GM23248 (cell line): ENCODE data around the gene ALKBH4. TPM values are rescaled to one million over a fixed set of nuclear protein-coding genes. Genes with fewer than 3 reads are reported as not detected.
"Not testable (repeated sequence)": the region's sequence is repeated elsewhere in the genome, so short reads cannot be mapped to it uniquely, and the experiment has no call there.

ENCODE experiments used
- DNase-seq: peaks from one replicate; pipeline ENCODE4 v3.0.0-alpha.2; 2015
- H2AFZ ChIP-seq: fragments of 200-600 bp; sonication (generic); 2 replicates; pipeline ENCODE4 v1.6.1; 2016; ENCODE audit warnings: antibody characterized with exemption
- H3F3A ChIP-seq: fragments of 200-600 bp; sonication (generic); 2 replicates; pipeline ENCODE4 v1.6.1; 2016; ENCODE audit warnings: mild to moderate bottlenecking, antibody characterized with exemption, mixed run types; ENCODE audit not compliant: insufficient read depth
- H3K27ac ChIP-seq: fragments of 200-600 bp; sonication (generic); 2 replicates; pipeline ENCODE4 v1.5.1; 2016; ENCODE audit warnings: mild to moderate bottlenecking
- H3K27me3 ChIP-seq: fragments of 200-600 bp; sonication (generic); replicated peaks from 2 replicates; pipeline ENCODE4 v1.6.1; 2016; ENCODE audit warnings: mild to moderate bottlenecking; ENCODE audit not compliant: insufficient read depth
- H3K36me3 ChIP-seq: fragments of 200-600 bp; sonication (generic); 2 replicates; pipeline ENCODE4 v1.6.1; 2016; ENCODE audit warnings: low read depth, mild to moderate bottlenecking
- H3K4me1 ChIP-seq: fragments of 200-600 bp; sonication (generic); 2 replicates; pipeline ENCODE4 v1.6.1; 2016; ENCODE audit warnings: mild to moderate bottlenecking; ENCODE audit not compliant: insufficient read depth
- H3K4me2 ChIP-seq: fragments of 200-600 bp; sonication (generic); one replicate; pipeline ENCODE4 v1.6.1; 2016; ENCODE audit warnings: mild to moderate bottlenecking; ENCODE audit not compliant: unreplicated experiment
- H3K4me3 ChIP-seq: fragments of 200-600 bp; sonication (generic); 2 replicates; pipeline ENCODE4 v1.5.1; 2016; ENCODE audit warnings: mild to moderate bottlenecking
- H3K79me2 ChIP-seq: fragments of 200-600 bp; sonication (generic); 2 replicates; pipeline ENCODE4 v1.6.1; 2016; ENCODE audit warnings: mild to moderate bottlenecking; ENCODE audit not compliant: insufficient read depth
- H3K9ac ChIP-seq: fragments of 200-600 bp; sonication (generic); 2 replicates; pipeline ENCODE4 v1.6.1; 2016; ENCODE audit warnings: mild to moderate bottlenecking
- H3K9me2 ChIP-seq: fragments of 200-600 bp; sonication (generic); 2 replicates; pipeline ENCODE4 v1.6.1; 2016; ENCODE audit warnings: mixed run types, mild to moderate bottlenecking, moderate library complexity; ENCODE audit not compliant: insufficient read depth
- H3K9me3 ChIP-seq: fragments of 200-600 bp; sonication (generic); one replicate; pipeline ENCODE4 v1.6.1; 2017; ENCODE audit warnings: low read depth
- H4K20me1 ChIP-seq: fragments of 200-600 bp; sonication (generic); 2 replicates; pipeline ENCODE4 v1.6.0; 2016; ENCODE audit not compliant: insufficient read depth
- WGBS, 2 experiments: methylation state at CpG; one replicate each; pipeline ENCODE4 v1.1.6; 2015 to 2017; ENCODE audit warnings: low lambda C conversion rate in 2 of 2, low coverage in 1 of 2; ENCODE audit errors: missing lambda C conversion rate in 2 of 2; 5-methylcytosine and 5-hydroxymethylcytosine counted together
- in situ Hi-C: fragments of 300-500 bp; cut with MboI; formaldehyde crosslinking; loops from 2 replicates; pipeline ENCODE4 v1.15.0; 2020
- polyA plus RNA-seq: library from polyadenylated mRNA; unstranded; fragments of >200 nt; fragmentation: Nextera tagmentation; extraction: Ambion mirVana; gene quantifications from 2 replicates; pipeline ENCODE4 v1.2.1, GENCODE V29; 2016
- total RNA-seq: library from RNA; depleted of rRNA; stranded (reverse); fragments of >200 nt; shearing (Covaris generic); gene quantifications from 2 replicates; pipeline ENCODE4 v1.2.3, GENCODE V29; 2014

The ALKBH4 gene
- total and polyA plus RNA-seq, 2 experiments from 2014 or later: 13.9 to 16.3 TPM

GRCh38 chr7:102503141-102503540 is 38.5 kb upstream of the ALKBH4 start:
- H3K79me2 ChIP-seq, H3K4me3 ChIP-seq, H3K4me1 ChIP-seq, DNase-seq, H3K9me3 ChIP-seq, H3K27me3 ChIP-seq, H3K9ac ChIP-seq, H3K9me2 ChIP-seq, H3K36me3 ChIP-seq, in situ Hi-C loops, H3F3A ChIP-seq, H3K27ac ChIP-seq, H3K4me2 ChIP-seq, H2AFZ ChIP-seq, H4K20me1 ChIP-seq: not testable (repeated sequence)
- WGBS, 2 experiments: no CpG with 5 or more reads among the region's 12 CpGs

- H3K4me2 ChIP-seq, H3K27ac ChIP-seq, DNase-seq, H2AFZ ChIP-seq, H3K27me3 ChIP-seq, H3K9ac ChIP-seq, H3K36me3 ChIP-seq, in situ Hi-C loops, H3F3A ChIP-seq, H3K9me2 ChIP-seq, H3K79me2 ChIP-seq, H4K20me1 ChIP-seq, H3K4me3 ChIP-seq, H3K9me3 ChIP-seq, H3K4me1 ChIP-seq: not testable (repeated sequence)
- WGBS, 2 experiments: 89 to 95% methylated on average over 9 to 12 of the region's 16 CpGs
Measured at GRCh38 chr7:102498321-102498720, 33.7 kb upstream of the ALKBH4 start.

- H3K79me2 ChIP-seq, H3K4me2 ChIP-seq, in situ Hi-C loops, H3K27ac ChIP-seq, H2AFZ ChIP-seq, H3K9ac ChIP-seq, H3K27me3 ChIP-seq, H3K9me2 ChIP-seq, DNase-seq, H3K9me3 ChIP-seq, H4K20me1 ChIP-seq, H3K36me3 ChIP-seq, H3K4me1 ChIP-seq, H3K4me3 ChIP-seq, H3F3A ChIP-seq: not testable (repeated sequence)
- 91% methylated on average over 1 of the region's 5 CpGs; no CpG with 5 or more reads in 1 of the 2 experiments for WGBS, 2 experiments
Measured at GRCh38 chr7:102497308-102497707, 32.6 kb upstream of the ALKBH4 start.

GRCh38 chr7:102496861-102497260 is 32.2 kb upstream of the ALKBH4 start:
- H2AFZ ChIP-seq, H3K9me3 ChIP-seq, H3K27me3 ChIP-seq, H3K9me2 ChIP-seq, H3F3A ChIP-seq, H3K27ac ChIP-seq, H3K79me2 ChIP-seq, H3K4me3 ChIP-seq, H3K4me1 ChIP-seq, H4K20me1 ChIP-seq, H3K36me3 ChIP-seq, DNase-seq, H3K9ac ChIP-seq, in situ Hi-C loops, H3K4me2 ChIP-seq: not testable (repeated sequence)
- 67 to 68% methylated on average over 1 to 4 of the region's 10 CpGs for WGBS, 2 experiments

GRCh38 chr7:102494473-102495149 is 29.9 kb upstream of the ALKBH4 start:
- H3K4me2 ChIP-seq, H3K27me3 ChIP-seq, H4K20me1 ChIP-seq, H3K9me2 ChIP-seq, H3K27ac ChIP-seq, H2AFZ ChIP-seq, DNase-seq, H3K79me2 ChIP-seq, H3K4me1 ChIP-seq, H3K4me3 ChIP-seq, H3K36me3 ChIP-seq, in situ Hi-C loops, H3F3A ChIP-seq, H3K9ac ChIP-seq, H3K9me3 ChIP-seq: not testable (repeated sequence)
- no CpG with 5 or more reads among the region's 67 CpGs for WGBS, 2 experiments

GRCh38 chr7:102494026-102494425 is 29.4 kb upstream of the ALKBH4 start:
- in situ Hi-C loops, H3K4me3 ChIP-seq, H3F3A ChIP-seq, H3K9me2 ChIP-seq, H4K20me1 ChIP-seq, H3K4me2 ChIP-seq, H3K4me1 ChIP-seq, H3K27ac ChIP-seq, H3K36me3 ChIP-seq, H2AFZ ChIP-seq, H3K9ac ChIP-seq, H3K9me3 ChIP-seq, H3K27me3 ChIP-seq, H3K79me2 ChIP-seq, DNase-seq: not testable (repeated sequence)
- 74% methylated on average over 6 of the region's 15 CpGs; no CpG with 5 or more reads in 1 of the 2 experiments for WGBS, 2 experiments

GRCh38 chr7:102493220-102493935 is 28.7 kb upstream of the ALKBH4 start:
- H3K9ac ChIP-seq, H3K36me3 ChIP-seq, H3K4me3 ChIP-seq, H4K20me1 ChIP-seq, in situ Hi-C loops, H3K27ac ChIP-seq, H2AFZ ChIP-seq, H3K9me3 ChIP-seq, H3K4me1 ChIP-seq, DNase-seq, H3K79me2 ChIP-seq, H3K9me2 ChIP-seq, H3K27me3 ChIP-seq, H3K4me2 ChIP-seq, H3F3A ChIP-seq: not testable (repeated sequence)
- no CpG with 5 or more reads among the region's 33 CpGs for WGBS, 2 experiments
